GM19035 (cell line): ENCODE data around the gene IRF6.

Experiments used
- ATAC-seq: cut with Tn5 transposase; IDR thresholded peaks from one replicate; pipeline ENCODE4 v1.9.1; 2021; ENCODE audit not compliant: unreplicated experiment

IRF6 gene

GRCh38 chr1:209805875-209806760, at the start of gene IRF6:
Gene IRF6 (minus strand): TSS chr1:209806142. CDS start chr1:209801413, 4,729 bp downstream.
- ATAC-seq = peak; percentile 90

GRCh38 chr1:209855623-209856022, 49.7 kb upstream of the IRF6 start:
- ATAC-seq = no peak

GRCh38 chr1:209855006-209855405, 49.1 kb upstream of the IRF6 start:
- ATAC-seq = no peak

DNA sequence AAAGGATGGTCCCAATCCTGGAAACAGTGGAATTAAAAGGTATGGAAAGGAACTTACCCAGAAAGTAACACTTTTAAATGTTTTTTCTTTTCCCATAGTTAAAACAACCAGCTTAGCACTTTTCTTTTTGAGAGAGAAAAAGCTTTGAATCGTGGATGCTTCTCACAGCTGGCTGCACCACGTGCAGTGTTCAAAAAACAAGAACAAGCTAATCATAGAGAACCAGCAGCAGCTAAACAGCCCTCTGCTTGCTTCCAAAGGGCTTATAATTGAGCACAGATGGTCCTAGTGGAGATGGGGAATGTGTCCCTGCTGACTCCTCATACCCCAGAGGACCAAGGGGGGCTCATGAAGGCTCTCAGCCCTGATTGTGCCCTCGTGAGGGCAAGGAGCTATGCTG, 48.3 kb upstream of the IRF6 start:
- no peak for ATAC-seq

DNA sequence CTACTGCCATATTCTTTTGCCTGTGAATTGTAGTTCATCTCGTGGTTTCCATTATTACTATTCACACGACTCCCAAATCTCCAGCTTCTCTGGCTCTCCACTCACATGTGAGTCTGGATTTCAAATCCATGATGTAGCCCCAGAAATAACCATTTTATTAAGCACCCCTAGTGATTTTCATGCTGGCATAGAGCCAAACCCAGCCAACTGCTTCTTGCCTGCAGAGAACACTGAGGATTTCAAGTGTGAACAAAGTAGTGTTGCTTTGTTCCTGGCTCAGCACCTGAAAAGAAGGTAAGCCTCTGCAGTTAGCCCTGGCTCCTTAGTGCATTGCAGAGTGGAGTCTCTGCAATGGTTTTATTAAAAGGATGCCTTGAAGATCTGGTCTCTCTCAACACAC, 47.7 kb upstream of the IRF6 start:
- no peak for ATAC-seq

DNA sequence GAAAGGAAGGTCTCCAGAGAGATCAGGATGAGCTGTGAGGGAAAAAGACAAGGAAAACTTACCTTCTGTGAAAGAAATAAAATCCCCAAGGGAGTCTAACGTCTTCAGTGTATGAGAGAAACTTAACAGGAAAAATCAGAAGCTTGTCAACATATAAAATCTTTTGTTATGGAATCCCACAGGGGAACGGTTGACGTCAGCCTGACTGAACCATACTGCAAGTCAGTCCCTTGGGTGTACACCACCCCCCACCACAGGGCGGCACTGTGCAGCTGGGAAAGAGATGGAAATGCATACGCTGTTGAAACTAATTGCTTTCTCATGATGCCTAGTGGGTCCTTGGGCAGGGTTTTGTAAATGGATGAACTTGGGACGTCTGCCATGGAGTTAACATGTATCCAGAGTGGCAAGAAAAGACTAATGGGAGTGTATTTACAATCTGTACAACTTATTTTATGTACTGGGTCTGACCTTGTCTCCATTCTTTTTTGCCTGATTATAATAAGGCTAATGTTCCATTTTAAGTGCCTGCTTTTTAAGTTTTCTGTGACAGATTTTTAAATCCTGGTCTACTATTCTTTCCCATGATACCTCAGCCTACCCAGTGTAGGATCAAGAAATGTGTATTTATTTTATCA, 44.5 kb upstream of the IRF6 start:
- no peak for ATAC-seq

- no peak for ATAC-seq
These were observed 43.4 kb upstream of the IRF6 start for GRCh38 chr1:209849388-209849787.

DNA sequence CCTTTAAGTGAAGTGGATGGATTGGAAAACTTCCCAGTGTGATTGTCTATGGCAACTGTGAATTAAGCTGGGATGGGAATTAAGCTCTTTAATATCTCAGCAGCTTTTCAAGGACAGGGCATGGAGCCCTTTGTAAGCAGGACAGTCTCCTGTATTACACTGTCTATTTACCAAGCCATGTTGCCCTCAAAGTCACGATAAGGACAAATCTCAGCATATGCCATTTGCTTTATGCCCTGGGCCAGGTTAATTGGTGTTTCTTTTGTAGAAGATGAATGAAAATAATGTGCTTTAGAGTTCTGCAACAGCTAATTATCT, 39.4 kb upstream of the IRF6 start:
- ATAC-seq = no peak

GRCh38 chr1:209844695-209845407, 38.9 kb upstream of the IRF6 start:
- no peak for ATAC-seq

DNA sequence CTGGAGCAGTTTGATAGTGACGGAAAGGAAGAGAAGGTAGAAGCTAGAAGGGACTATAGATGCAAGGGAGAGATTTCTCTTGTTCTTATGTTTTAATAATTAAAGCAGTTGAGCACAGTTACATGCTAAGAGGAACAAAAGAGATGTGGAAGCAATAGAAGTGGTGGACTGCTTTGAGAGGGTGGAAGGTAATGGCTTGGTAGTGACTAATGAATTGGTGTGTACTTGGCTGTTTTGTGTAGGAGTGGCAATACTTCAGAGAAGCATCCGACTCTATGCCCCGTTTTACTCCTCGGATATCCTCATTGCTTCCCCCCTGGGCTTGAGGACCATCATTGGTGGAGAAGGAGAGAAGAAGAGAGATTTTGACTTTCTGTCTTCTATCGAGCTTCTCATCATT, 34.7 kb upstream of the IRF6 start:
- ATAC-seq = no peak

DNA sequence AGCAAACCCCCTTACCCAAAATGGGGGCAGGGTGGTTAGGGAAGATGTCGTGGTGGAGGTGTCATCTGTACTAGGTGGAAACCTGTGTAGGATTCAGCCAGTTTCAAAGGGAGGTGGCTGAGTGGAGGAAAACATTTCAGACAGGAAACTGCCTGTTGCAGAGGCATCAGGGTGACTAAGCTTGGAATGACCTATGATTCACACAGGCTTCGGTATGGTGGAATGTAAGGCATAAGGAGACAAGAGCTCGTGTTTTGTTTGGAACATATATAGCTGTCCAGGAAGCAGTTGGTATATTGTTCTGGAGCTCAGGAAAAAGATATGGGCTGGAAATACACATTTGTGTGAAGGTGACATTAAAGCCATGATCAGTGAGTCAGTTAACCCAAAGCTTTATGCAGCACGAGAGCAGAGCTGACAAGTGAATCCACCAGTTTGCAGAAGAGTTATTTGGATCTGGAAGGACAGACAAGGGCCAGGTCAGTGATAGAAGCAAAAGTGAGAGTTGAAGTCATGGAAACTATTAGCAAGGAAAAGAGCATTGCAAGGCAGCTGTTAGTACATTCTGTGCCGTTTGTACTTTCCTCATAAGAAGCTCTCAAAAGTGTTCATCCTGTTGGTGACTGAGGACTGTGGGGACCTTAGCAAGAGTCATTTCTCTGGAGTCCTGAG, 34.1 kb upstream of the IRF6 start:
- no peak for ATAC-seq

- ATAC-seq = no peak
These were observed 32.6 kb upstream of the IRF6 start for GRCh38 chr1:209838537-209838936.

DNA sequence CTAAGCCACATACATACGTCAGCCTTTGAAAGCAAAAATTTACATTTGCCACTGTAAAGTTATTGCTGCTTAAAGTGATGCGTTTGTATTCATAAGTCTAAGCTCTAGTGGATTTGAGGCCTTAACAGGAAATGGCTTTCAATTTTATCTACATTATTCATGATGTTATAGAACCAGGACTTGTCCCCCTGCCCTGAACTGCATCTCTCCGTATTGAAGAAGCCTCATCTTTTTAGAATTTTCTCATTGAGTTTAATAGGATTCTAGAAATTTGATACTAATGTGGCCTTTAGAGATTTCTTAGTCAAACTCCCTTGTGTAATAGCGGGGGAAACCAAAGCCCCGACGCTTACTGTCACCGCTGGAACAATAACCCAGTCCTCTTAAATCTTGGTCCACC, 31.7 kb upstream of the IRF6 start:
- ATAC-seq = no peak

DNA sequence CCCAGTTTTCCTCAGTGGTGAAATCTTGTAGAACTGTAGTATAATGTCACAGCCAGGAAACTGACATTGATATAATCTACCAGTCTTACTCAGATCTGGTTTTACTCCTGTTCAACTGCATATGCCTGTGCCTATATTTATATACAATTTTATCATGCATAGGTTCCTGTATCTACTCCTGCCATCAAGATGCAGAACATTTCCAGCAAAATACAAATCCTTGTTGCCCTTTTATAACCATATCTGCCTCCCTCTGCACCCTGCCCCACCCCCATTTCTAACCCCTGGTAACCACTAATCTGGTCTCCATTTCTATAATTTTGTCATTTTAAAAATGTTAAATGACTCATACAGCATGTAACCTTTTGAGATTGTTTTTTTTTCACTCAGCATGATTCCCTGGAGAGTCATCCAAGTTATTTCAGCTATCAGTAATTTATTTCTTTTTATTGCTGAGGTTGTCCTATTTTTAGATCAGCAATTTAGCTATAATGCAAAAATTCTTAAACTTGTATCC, 29.9 kb upstream of the IRF6 start:
- no peak for ATAC-seq

DNA sequence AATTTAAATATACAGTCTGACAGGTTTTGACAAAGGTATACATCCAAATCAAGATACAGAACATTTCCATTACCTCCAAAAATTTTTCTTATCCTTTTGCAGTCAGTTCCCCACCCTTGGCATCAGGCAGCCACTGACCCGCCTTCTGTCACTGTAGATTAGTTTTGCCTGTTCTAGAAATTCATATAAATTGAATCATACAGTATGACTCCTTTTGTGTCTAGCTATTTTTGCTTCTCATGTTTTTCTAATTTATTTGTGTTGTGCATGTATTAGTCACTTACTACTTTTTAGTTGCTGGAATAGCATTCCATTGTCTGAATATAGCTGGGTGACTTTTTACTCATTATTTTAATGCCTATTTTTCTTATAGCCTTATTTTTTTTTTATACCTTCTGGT, 25.7 kb upstream of the IRF6 start:
- ATAC-seq = no peak

DNA sequence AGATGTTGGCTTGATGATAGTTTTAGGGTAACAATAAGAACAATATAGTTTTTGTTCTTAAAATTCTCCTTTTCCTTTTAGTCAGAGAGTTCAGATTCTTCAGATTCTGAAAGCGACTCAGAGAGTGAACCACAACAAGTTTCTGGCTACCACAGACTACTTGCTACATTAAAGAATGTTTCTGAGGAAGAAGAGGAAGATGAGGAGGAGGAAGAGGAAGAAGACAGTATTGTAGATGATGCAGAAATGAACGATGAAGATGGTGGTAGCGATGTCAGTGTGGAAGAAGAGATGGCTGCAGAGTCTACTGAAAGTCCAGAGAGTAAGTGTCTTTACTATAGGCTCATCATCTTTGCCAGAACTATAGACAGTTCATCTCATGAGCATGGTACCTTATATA, 24.8 kb upstream of the IRF6 start:
- ATAC-seq = no peak

DNA sequence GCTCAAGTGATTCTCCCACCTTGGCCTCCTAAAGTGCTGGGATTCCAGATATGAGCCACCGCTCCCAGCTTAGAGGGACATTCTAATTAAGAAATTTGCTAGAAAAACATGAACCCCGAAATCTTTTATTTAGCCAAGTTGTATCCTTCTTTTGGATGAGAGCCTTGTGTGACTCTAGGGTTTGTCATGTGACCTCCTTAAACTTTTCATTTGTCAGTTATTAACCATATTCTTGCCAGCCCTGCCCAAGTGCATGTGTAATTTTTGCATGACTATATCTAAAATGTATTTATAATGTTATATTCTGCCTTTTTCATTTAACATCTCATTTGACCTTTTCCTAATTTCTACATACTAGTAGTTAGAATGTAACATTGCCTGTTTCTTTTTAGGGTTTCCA, 23.8 kb upstream of the IRF6 start:
- no peak for ATAC-seq

DNA sequence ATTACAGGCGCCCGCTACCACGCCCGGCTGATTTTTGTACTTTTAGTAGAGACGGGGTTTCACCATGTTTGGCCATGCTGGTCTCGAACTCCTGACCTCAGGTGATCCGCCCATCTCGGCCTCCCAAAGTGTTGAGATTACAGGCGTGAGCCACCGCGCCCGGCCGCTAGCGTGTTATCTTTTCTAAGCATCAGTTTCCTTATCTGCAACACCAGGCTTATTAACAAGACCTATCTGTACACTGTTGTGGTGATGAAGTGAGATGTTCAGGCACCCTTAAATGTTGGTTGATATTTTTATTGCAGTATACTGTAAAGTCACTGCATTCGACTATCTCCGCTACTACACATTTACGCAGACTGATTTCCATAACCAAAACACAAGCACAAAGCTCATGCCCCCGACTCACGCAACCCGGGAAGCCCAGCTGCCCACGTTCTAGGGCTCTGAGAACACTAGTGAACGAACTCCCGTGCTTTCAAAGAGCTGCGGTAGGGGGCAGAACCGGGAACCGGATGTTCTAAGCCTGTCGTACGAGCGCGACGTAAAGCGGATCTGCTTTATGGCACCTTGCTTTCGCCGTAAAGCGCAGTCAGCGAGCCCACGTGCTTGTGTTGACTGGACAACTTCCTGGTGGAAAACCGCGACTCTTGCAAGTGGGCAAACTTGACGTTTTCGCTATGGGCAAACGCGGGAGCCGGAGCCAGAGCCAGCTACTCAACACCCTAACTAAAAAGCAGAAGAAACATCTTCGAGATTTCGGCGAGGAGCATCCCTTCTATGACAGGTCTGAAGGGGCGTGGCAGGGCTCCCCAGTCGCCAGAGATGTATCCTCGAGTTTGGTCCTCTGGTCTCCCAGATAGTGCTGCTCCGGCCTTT, 21.7 kb upstream of the IRF6 start, which contains the start of gene UTP25:
TSS of gene UTP25 (plus strand) at position 589 of the 879 bp plus-strand sequence. CDS start at position 681, 92 bp downstream.
- ATAC-seq = peak; percentile 91

DNA sequence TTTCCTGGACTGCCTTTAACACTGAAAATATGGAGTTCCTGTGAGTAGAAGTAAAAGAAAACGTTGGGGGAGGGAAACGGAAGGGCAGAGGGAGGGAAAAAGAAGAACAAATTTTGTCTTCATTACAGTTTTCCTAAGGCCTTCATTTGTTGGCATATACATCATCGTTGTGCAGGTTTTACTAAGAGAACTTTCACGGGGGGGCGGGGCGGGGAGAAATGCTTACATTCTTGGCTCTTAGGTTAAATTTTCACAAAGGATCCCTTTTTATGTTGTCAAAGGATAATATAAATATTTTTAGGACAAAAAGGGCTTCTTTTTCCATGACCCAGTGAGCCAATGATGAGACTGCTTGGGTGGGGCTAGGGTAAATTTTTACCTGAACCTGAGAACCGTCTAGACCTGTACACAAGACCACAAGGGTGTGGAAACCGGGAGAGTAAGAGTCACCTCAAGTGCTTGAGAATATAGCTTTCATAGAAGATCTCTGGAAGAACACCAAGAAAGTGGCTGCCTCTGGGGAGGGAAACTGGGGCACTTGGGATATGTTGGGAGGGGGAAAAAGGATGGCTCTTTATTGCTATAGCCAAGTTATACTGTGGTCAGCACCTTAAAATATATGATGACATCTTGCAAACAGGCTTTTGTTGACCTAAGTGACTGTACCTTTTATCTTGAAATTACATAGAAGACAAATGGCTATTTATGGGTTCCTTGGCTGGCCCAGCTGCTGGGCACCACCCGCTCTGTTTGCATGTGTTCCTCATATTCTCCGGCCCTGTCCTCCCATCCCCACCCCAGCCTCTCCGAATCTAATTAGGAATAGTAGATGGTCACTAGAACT, 19.9 kb upstream of the IRF6 start:
- no peak for ATAC-seq
